CD14-positive monocyte (primary cell): ENCODE data around the gene TBC1D22A. TPM values are rescaled to one million over a fixed set of nuclear protein-coding genes. Genes with fewer than 3 reads are reported as not detected.

Experiments
- DNase-seq, 3 donors: peaks; one replicate each; pipeline ENCODE4 v3.0.0-alpha.2; 2011 to 2022
- H2AFZ ChIP-seq: 2 replicates; pipeline ENCODE4 v1.6.0; 2012; ENCODE audit warnings: mild to moderate bottlenecking, low read depth, low read length, inconsistent platforms; ENCODE audit not compliant: insufficient read depth, poor library complexity, severe bottlenecking
- H3K27ac ChIP-seq, 2 donors: 1 replicate in 1 of 2; 2 replicates in 1 of 2; pipeline ENCODE4 v1.5.1; 2012 to 2013; ENCODE audit warnings: low read length in 2 of 2, control low read depth in 1 of 2, inconsistent platforms in 1 of 2, low read depth in 1 of 2, mild to moderate bottlenecking in 1 of 2
- H3K27me3 ChIP-seq, 2 donors: one replicate each; pipeline versions ENCODE4 v1.6.0 to v1.6.1; 2011 to 2013; ENCODE audit warnings: low read length in 2 of 2; ENCODE audit not compliant: control insufficient read depth in 2 of 2, insufficient read depth in 2 of 2
- H3K36me3 ChIP-seq, 2 donors: replicated peaks in 1 of 2; 1 replicate in 1 of 2; 2 replicates in 1 of 2; pipeline versions ENCODE4 v1.5.1 to v1.6.1; 2012 to 2013; ENCODE audit warnings: low read length in 2 of 2, control low read depth in 1 of 2, inconsistent platforms in 1 of 2, mild to moderate bottlenecking in 1 of 2; ENCODE audit not compliant: insufficient read depth in 2 of 2, control insufficient read depth in 1 of 2
- H3K4me1 ChIP-seq, 2 donors: 1 replicate in 1 of 2; 2 replicates in 1 of 2; pipeline versions ENCODE4 v1.5.1 to v1.6.1; 2012 to 2013; ENCODE audit warnings: low read length in 2 of 2, control low read depth in 1 of 2, inconsistent platforms in 1 of 2, mild to moderate bottlenecking in 1 of 2, moderate library complexity in 1 of 2; ENCODE audit not compliant: insufficient read depth in 2 of 2, control insufficient read depth in 1 of 2
- H3K4me2 ChIP-seq: replicated peaks from 2 replicates; pipeline ENCODE3; 2012; ENCODE audit warnings: low read length, moderate library complexity, mild to moderate bottlenecking; ENCODE audit not compliant: poor library complexity, severe bottlenecking; ENCODE audit errors: extremely low read depth
- H3K4me3 ChIP-seq, 3 experiments: fragments of 200-600 bp in 1 of 3; sonication (generic) in 1 of 3; replicated peaks in 1 of 3; 1 replicate in 2 of 3; 2 replicates in 1 of 3; pipeline ENCODE4 v1.5.1; 2011 to 2013; ENCODE audit warnings: low read length in 3 of 3, mild to moderate bottlenecking in 3 of 3, control low read depth in 2 of 3, low read depth in 2 of 3, inconsistent platforms in 1 of 3, moderate library complexity in 1 of 3
- H3K79me2 ChIP-seq: 2 replicates; pipeline ENCODE4 v1.6.0; 2012; ENCODE audit warnings: mild to moderate bottlenecking, control low read depth, inconsistent platforms, low read length, moderate library complexity; ENCODE audit not compliant: insufficient read depth
- H3K9ac ChIP-seq: 2 replicates; pipeline ENCODE4 v1.6.0; 2017; ENCODE audit warnings: low read length, mild to moderate bottlenecking; ENCODE audit not compliant: insufficient read depth, poor library complexity, severe bottlenecking
- H3K9me3 ChIP-seq, 2 donors: replicated peaks in 1 of 2; 1 replicate in 1 of 2; 2 replicates in 1 of 2; pipeline versions ENCODE4 v1.5.1 to v1.6.1; 2012 to 2013; ENCODE audit warnings: low read length in 2 of 2, control low read depth in 1 of 2; ENCODE audit not compliant: control insufficient read depth in 1 of 2, insufficient read depth in 1 of 2
- H4K20me1 ChIP-seq: 2 replicates; pipeline ENCODE4 v1.6.0; 2012; ENCODE audit warnings: mild to moderate bottlenecking, low read length, control low read depth, moderate library complexity; ENCODE audit not compliant: insufficient read depth
- H3K27ac Mint-ChIP-seq, 7 donors: one replicate each; pipeline ENCODE4 v1.8.0; 2020; ENCODE audit warnings: mild to moderate bottlenecking in 7 of 7, mixed read lengths in 7 of 7, moderate library complexity in 6 of 7, inconsistent platforms in 2 of 7
- H3K27me3 Mint-ChIP-seq, 3 donors: one replicate each; pipeline ENCODE4 v1.8.0; 2021 to 2022; ENCODE audit warnings: low read depth in 3 of 3, mild to moderate bottlenecking in 3 of 3, mixed read lengths in 3 of 3, moderate library complexity in 3 of 3, inconsistent platforms in 1 of 3
- H3K36me3 Mint-ChIP-seq, 2 donors: one replicate each; pipeline ENCODE4 v1.8.0; 2020; ENCODE audit warnings: mixed read lengths in 2 of 2, inconsistent platforms in 1 of 2, mild to moderate bottlenecking in 1 of 2
- H3K4me1 Mint-ChIP-seq: one replicate; pipeline ENCODE4 v1.8.0; 2020; ENCODE audit warnings: mild to moderate bottlenecking, mixed read lengths
- H3K4me3 Mint-ChIP-seq, 2 donors: one replicate each; pipeline ENCODE4 v1.8.0; 2020; ENCODE audit warnings: mild to moderate bottlenecking in 2 of 2, mixed read lengths in 2 of 2, moderate library complexity in 1 of 2
- H3K9me3 Mint-ChIP-seq, 7 donors: one replicate each; pipeline ENCODE4 v1.8.0; 2020 to 2022; ENCODE audit warnings: mixed read lengths in 7 of 7, mild to moderate bottlenecking in 6 of 7, moderate library complexity in 6 of 7, inconsistent platforms in 2 of 7
- WGBS: methylation state at CpG from one replicate; pipeline ENCODE4 v1.1.5; 2013; ENCODE audit warnings: missing lambda C conversion rate; ENCODE audit not compliant: insufficient coverage; 5-methylcytosine and 5-hydroxymethylcytosine counted together
- intact Hi-C, 2 donors: fragments of 100-400 bp; cut with micrococcal nuclease; formaldehyde crosslinking; loops; one replicate each; pipeline versions ENCODE4 v1.15.0 to v1.15.1; 2023
- polyA plus RNA-seq, 3 donors: library from polyadenylated mRNA; depleted of rRNA in 1 of 3; unstranded in 2 of 3; stranded (reverse) in 1 of 3; fragments of 300-500 nt in 2 of 3; fragments of >200 nt in 1 of 3; fragmentation: Illumina TruSeq in 2 of 3; gene quantifications; 1 replicate in 2 of 3; 2 replicates in 1 of 3; pipeline ENCODE4 v1.2.3, GENCODE V29; 2012 to 2021
- TF ChIP-seq, protein P1 (sequence below): fragments of 200-600 bp; IDR thresholded peaks from one replicate; pipeline ENCODE4 v1.8.0; 2022; ENCODE audit warnings: antibody characterized with exemption, mild to moderate bottlenecking

TBC1D22A gene
- polyA plus RNA-seq, 3 donors, result 25.9 to 36.2 (median 29.5) TPM

DNA sequence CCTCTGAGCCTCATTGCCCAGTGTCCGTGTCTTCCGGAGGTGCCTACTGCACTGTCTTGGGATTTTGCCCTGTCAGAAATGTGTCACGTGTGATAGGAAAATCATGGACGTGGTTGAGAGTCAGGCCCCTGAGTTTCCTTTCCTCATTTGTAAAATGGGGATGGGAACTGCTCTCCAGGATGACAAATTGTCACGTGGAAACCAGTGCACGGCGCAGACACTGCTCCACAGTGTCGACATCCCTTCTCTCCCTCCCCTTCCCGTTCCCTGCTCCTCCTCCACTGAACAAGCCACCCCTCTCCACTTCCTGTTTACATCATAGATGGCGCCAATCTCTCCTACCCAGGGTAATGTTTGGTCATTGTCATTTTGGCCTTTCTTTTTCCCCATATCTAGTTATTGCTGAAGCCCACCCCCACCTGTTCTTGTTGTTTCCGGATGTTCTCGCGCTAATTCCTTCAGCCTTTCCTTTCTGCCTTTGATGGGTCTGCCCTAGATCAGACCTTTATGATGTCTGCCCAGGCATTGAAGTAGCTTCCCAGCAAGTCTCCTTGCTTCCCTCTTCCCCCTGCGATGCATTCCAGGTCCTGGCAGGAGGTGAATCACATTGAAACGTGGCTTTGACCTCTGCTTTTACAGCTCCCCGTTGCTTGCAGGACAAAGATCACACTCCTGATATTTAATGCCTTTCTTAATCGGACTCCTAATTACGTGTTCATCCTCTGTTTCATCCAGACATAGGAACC lies 91.8 kb downstream of the TBC1D22A start:
- TF ChIP-seq, protein P1, sequence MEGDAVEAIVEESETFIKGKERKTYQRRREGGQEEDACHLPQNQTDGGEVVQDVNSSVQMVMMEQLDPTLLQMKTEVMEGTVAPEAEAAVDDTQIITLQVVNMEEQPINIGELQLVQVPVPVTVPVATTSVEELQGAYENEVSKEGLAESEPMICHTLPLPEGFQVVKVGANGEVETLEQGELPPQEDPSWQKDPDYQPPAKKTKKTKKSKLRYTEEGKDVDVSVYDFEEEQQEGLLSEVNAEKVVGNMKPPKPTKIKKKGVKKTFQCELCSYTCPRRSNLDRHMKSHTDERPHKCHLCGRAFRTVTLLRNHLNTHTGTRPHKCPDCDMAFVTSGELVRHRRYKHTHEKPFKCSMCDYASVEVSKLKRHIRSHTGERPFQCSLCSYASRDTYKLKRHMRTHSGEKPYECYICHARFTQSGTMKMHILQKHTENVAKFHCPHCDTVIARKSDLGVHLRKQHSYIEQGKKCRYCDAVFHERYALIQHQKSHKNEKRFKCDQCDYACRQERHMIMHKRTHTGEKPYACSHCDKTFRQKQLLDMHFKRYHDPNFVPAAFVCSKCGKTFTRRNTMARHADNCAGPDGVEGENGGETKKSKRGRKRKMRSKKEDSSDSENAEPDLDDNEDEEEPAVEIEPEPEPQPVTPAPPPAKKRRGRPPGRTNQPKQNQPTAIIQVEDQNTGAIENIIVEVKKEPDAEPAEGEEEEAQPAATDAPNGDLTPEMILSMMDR, result no peak
- Histone ChIP-seq H3K4me3 (peak overlapping the region in 1 of 3 experiments; percentile 16), H3K9ac (peak overlapping the region; percentile 47), H3K27me3 (no peaks in the 10 kb centered on the region), H3K4me2 (peak overlapping the region; percentile 0), H4K20me1 (peaks cover 72% of the 10 kb centered on the region), H3K4me1 (peaks cover 19 to 26% of the 10 kb centered on the region in 2 donors), H3K9me3 (peaks cover 9 to 15% of the 10 kb centered on the region in 2 donors), H3K36me3 (peaks cover 12 to 63% of the 10 kb centered on the region in 2 donors), H2AFZ (peak overlapping the region; percentile 8), H3K27ac (peak overlapping the region; percentile 87 to 95), H3K79me2 (peaks cover 59% of the 10 kb centered on the region)
- Mint-ChIP-seq H3K9me3 (peaks cover 5 to 15% (median 10%) of the 10 kb centered on the region in 7 donors), H3K4me3 (peak overlapping the region; percentile 28 to 62), H3K27me3 (peaks cover 0 to 4% (median 0%) of the 10 kb centered on the region in 3 donors), H3K36me3 (peaks cover 45 to 55% of the 10 kb centered on the region in 2 donors), H3K27ac (peak overlapping the region; percentile 93 to 99 (median 97)), H3K4me1 (peaks cover 27% of the 10 kb centered on the region)
- DNase-seq, result peak; percentile 91 to 99 (median 95)
- intact Hi-C loops, result no loop called here
- WGBS, result 47% methylated on average over 11 of the region's 18 CpGs

DNA sequence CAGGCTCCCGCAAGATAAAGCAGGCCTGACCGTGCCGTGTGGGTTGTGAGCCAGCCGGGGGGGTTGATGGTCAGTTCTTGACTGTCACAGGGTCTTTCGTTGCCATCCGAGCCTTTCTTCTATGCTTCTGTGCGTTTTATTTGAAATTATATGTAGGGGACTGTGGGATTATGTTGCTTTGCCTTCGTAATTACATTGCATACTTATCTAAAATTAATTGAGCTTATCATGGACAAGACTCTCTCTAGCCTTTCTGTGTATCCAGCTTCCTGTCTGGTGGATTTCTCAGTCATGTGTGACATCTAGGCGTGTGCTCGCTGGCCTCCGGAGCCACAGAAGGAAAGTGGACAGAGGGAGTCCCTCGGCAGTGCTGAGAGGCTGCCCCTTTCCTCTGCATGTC lies 93.2 kb downstream of the TBC1D22A start:
- Histone ChIP-seq H2AFZ (no peak overlapping the region), H3K4me3 (no peak overlapping the region), H3K9me3 (peaks cover 9 to 15% of the 10 kb centered on the region in 2 donors), H3K36me3 (peaks cover 8 to 49% of the 10 kb centered on the region in 2 donors), H3K79me2 (peaks cover 51% of the 10 kb centered on the region), H4K20me1 (peaks cover 63% of the 10 kb centered on the region), H3K27ac (no peak overlapping the region), H3K4me2 (no peak overlapping the region), H3K27me3 (no peaks in the 10 kb centered on the region), H3K9ac (no peak overlapping the region), H3K4me1 (peaks cover 19 to 26% of the 10 kb centered on the region in 2 donors)
- peaks cover 32 to 41% of the 10 kb centered on the region in 2 donors for H3K36me3 Mint-ChIP-seq
- peak overlapping the region in 4 of 7 donors; percentile 93 to 99 (median 96) for H3K27ac Mint-ChIP-seq
- intact Hi-C loops, result no loop called here
- H3K4me1 Mint-ChIP-seq, result peaks cover 27% of the 10 kb centered on the region
- H3K27me3 Mint-ChIP-seq, result peaks cover 0 to 4% (median 0%) of the 10 kb centered on the region in 3 donors
- H3K9me3 Mint-ChIP-seq, result peaks cover 5 to 16% (median 10%) of the 10 kb centered on the region in 7 donors
- WGBS, result 100% methylated on average over 1 of the region's 12 CpGs
- DNase-seq, result no peak
- TF ChIP-seq, protein P1, result no peak
- no peak overlapping the region for H3K4me3 Mint-ChIP-seq
